Breast epithelium (tissue), 3 donors: Measurements from ENCODE around the gene SETBP1.

Experiments
- POLR2A ChIP-seq: fragments of 450-650 bp; IDR thresholded peaks from one replicate; pipeline ENCODE4 v1.6.1; 2016; ENCODE audit warnings: antibody characterized with exemption, mild to moderate bottlenecking, moderate library complexity
- POLR2AphosphoS5 ChIP-seq, 3 donors: sonication (generic); formaldehyde crosslinking; IDR thresholded peaks; one replicate each; pipeline ENCODE4 v1.6.1; 2017; ENCODE audit warnings: antibody characterized with exemption in 3 of 3
- TF ChIP-seq, protein P1 (sequence below), 3 donors: fragments of 450-650 bp; IDR thresholded peaks; one replicate each; pipeline ENCODE4 v1.5.1; 2016 to 2017; ENCODE audit warnings: antibody characterized with exemption in 3 of 3, mild to moderate bottlenecking in 3 of 3, moderate library complexity in 3 of 3

GRCh38 chr18:44895176-44895798, 214.6 kb downstream of the SETBP1 start:
- TF ChIP-seq POLR2A (no peak), POLR2AphosphoS5 (IDR thresholded peaks at IDR 0.05) (no peak)
- TF ChIP-seq, protein P1, sequence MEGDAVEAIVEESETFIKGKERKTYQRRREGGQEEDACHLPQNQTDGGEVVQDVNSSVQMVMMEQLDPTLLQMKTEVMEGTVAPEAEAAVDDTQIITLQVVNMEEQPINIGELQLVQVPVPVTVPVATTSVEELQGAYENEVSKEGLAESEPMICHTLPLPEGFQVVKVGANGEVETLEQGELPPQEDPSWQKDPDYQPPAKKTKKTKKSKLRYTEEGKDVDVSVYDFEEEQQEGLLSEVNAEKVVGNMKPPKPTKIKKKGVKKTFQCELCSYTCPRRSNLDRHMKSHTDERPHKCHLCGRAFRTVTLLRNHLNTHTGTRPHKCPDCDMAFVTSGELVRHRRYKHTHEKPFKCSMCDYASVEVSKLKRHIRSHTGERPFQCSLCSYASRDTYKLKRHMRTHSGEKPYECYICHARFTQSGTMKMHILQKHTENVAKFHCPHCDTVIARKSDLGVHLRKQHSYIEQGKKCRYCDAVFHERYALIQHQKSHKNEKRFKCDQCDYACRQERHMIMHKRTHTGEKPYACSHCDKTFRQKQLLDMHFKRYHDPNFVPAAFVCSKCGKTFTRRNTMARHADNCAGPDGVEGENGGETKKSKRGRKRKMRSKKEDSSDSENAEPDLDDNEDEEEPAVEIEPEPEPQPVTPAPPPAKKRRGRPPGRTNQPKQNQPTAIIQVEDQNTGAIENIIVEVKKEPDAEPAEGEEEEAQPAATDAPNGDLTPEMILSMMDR (IDR thresholded peaks at IDR 0.05): peak in 1 of 3 donors; percentile 12
